Activated gamma-delta T cell treated with anti-CD3 and anti-CD28 coated beads, Interleukin-2, amount 50 U/mL, for 16 hours (primary cell): ENCODE data around the gene IQGAP3.

Source experiments
- DNase-seq: peaks from one replicate; pipeline ENCODE4 v3.0.0-alpha.2; 2020; ENCODE audit warnings: low read depth

IQGAP3 gene

GRCh38 chr1:156508205-156508954, 64.0 kb downstream of the IQGAP3 start:
- no peak for DNase-seq

- DNase-seq = no peak
Measured at GRCh38 chr1:156506450-156506849, 65.9 kb downstream of the IQGAP3 start.

- DNase-seq = no peak
Measured at GRCh38 chr1:156505679-156506298, 66.6 kb downstream of the IQGAP3 start.

GRCh38 chr1:156504821-156505678, 67.3 kb downstream of the IQGAP3 start:
- DNase-seq = peak; percentile 96

GRCh38 chr1:156504438-156504813, 67.9 kb downstream of the IQGAP3 start:
- DNase-seq = no peak

- no peak for DNase-seq
Measured at GRCh38 chr1:156503698-156504437, 68.5 kb downstream of the IQGAP3 start.

- no peak for DNase-seq
Measured at GRCh38 chr1:156502894-156503697, 69.3 kb downstream of the IQGAP3 start.

GRCh38 chr1:156502391-156502893, 69.9 kb downstream of the IQGAP3 start:
- no peak for DNase-seq

GRCh38 chr1:156500793-156501506, 71.4 kb downstream of the IQGAP3 start:
- peak; percentile 87 for DNase-seq

- no peak for DNase-seq
Measured at GRCh38 chr1:156500543-156500792, 71.9 kb downstream of the IQGAP3 start, which contains the start of gene MEF2D. Gene MEF2D (minus strand): TSS chr1:156500775. CDS start chr1:156483292, 17,483 bp downstream.

- peak; percentile 45 for DNase-seq
Measured at GRCh38 chr1:156499842-156500542, 72.4 kb downstream of the IQGAP3 start.

GRCh38 chr1:156499194-156499841, 73.0 kb downstream of the IQGAP3 start:
- DNase-seq = no peak

- no peak for DNase-seq
Measured at GRCh38 chr1:156498432-156499193, 73.8 kb downstream of the IQGAP3 start.

GRCh38 chr1:156497743-156498431, 74.5 kb downstream of the IQGAP3 start:
- DNase-seq = no peak

GRCh38 chr1:156497078-156497742, 75.2 kb downstream of the IQGAP3 start:
- DNase-seq = no peak

- DNase-seq = no peak
Measured at GRCh38 chr1:156496211-156496761, 76.1 kb downstream of the IQGAP3 start.
